ENCODE measurements around the gene ADIG. TPM values are rescaled to one million over a fixed set of nuclear protein-coding genes. Genes with fewer than 3 reads are reported as not detected.

ADIG gene
- total RNA-seq, 4 donors from 2014 or later: not detected

GRCh38 chr20:38551056-38551626 lies 29.9 kb upstream of the ADIG start:
- H3K9me3 ChIP-seq: no peaks in the 10 kb centered on the region
- H3K36me3 ChIP-seq: peaks cover 0 to 97% (median 10%) of the 10 kb centered on the region in 3 donors
- no peak overlapping the region for H3K27ac ChIP-seq
- no peak for DNase-seq
- H3K27me3 ChIP-seq: no peaks in the 10 kb centered on the region
- H3K4me3 ChIP-seq: no peak overlapping the region
- no peaks in the 10 kb centered on the region for H3K4me1 ChIP-seq
- TF ChIP-seq CTCF (IDR thresholded peaks at IDR 0.05) (no peak), POLR2A (IDR thresholded peaks at IDR 0.05) (no peak)

- H3K27ac ChIP-seq: no peak overlapping the region
- H3K9me3 ChIP-seq: no peaks in the 10 kb centered on the region
- no peaks in the 10 kb centered on the region for H3K27me3 ChIP-seq
- no peaks in the 10 kb centered on the region for H3K4me1 ChIP-seq
- DNase-seq: no peak
- H3K4me3 ChIP-seq: no peak overlapping the region
- H3K36me3 ChIP-seq: peaks cover 0 to 96% (median 10%) of the 10 kb centered on the region in 3 donors
- TF ChIP-seq POLR2A (IDR thresholded peaks at IDR 0.05) (no peak), CTCF (IDR thresholded peaks at IDR 0.05) (no peak)
Measured at GRCh38 chr20:38554986-38555385, 26.0 kb upstream of the ADIG start.

DNA sequence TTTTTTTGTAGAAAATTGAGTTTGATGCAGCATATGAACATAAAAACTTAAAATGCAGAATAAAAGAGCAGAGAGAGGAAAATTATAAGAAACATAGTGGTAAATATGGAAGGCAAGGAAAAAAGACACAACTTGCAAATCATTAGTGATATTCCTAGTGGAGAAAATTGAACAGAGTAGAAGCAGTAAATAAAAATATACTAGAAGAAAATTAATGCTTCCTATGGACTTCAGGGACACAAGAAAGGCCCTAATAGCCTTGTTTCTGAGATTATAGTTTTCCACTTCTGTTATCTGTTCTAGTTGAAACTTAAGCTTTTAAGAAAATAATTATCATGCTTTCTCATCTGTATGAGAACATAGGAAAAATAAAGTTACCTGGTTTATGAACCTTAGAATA lies 25.6 kb upstream of the ADIG start:
- no peak overlapping the region for H3K4me3 ChIP-seq
- DNase-seq: no peak
- H3K27me3 ChIP-seq: no peaks in the 10 kb centered on the region
- H3K36me3 ChIP-seq: peaks cover 0 to 96% (median 10%) of the 10 kb centered on the region in 3 donors
- H3K9me3 ChIP-seq: no peaks in the 10 kb centered on the region
- H3K4me1 ChIP-seq: no peaks in the 10 kb centered on the region
- TF ChIP-seq POLR2A (IDR thresholded peaks at IDR 0.05) (no peak), CTCF (IDR thresholded peaks at IDR 0.05) (no peak)
- no peak overlapping the region for H3K27ac ChIP-seq

DNA sequence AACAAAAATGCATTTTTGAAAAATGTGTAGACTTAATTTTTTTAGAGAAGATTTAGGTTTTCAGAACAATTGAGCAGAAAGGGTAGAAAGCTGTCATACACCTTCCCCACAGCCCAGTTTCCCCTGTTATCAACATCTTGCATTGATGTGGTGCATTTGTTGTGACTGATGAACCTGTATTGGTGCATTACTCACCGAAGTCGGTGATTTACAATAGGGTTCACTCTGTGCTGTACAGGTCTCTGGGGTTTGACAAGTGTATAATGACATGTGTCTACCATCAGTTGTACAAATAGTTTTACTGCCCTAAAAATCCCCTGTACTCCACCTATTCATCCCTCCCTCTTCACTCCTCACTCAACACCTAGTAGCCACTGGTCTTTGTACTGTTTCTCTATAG lies 23.8 kb upstream of the ADIG start:
- Histone ChIP-seq H3K9me3 (no peaks in the 10 kb centered on the region), H3K4me3 (no peak overlapping the region), H3K27me3 (no peaks in the 10 kb centered on the region), H3K27ac (no peak overlapping the region), H3K36me3 (peaks cover 0 to 89% (median 10%) of the 10 kb centered on the region in 3 donors), H3K4me1 (no peaks in the 10 kb centered on the region)
- no peak for DNase-seq
- TF ChIP-seq CTCF (IDR thresholded peaks at IDR 0.05) (no peak), POLR2A (IDR thresholded peaks at IDR 0.05) (no peak)

DNA sequence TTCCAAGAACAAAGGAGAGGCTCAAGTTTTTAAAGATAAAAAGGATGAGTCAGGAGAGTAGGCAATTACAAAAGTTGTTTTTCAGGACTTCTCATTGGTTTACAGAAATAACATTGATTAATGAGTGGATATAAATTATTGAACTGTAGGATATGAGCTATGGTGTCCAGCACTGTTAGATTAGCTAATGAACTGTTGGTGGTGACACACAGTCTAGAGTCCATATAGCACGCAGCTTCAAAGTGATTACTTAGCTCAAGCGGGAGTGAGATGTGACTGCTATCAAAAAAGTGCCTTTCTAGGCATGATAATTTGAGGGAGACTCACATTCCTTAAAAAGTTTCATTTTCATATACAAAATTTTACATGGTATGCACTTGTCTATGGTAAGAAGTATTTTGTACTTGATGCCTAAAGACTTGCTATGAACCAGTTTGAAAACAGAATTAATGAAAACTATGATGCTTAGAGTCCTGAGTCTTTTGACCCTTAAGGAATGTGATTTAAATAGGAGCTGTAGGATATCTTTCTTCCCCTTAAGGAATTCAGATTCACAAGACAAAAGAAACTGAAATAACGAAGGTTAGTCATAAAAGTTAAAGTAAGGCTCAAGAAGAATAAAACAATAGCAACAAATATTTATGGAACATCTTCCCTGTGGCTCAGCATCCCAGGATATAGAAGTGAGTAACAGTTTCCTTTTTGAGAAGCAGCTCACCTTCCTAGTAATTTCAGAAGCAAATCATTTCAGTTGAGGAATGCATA lies 22.2 kb upstream of the ADIG start:
- no peak for DNase-seq
- no peak overlapping the region for H3K4me3 ChIP-seq
- peaks cover 0 to 89% (median 5%) of the 10 kb centered on the region in 3 donors for H3K36me3 ChIP-seq
- no peak overlapping the region for H3K27ac ChIP-seq
- TF ChIP-seq POLR2A (IDR thresholded peaks at IDR 0.05): no peak
- no peak for TF ChIP-seq CTCF (IDR thresholded peaks at IDR 0.05)
- no peaks in the 10 kb centered on the region for H3K9me3 ChIP-seq
- H3K27me3 ChIP-seq: no peaks in the 10 kb centered on the region
- H3K4me1 ChIP-seq: no peaks in the 10 kb centered on the region

Measured in Peyer's patch (tissue), 4 donors.